EH (cell line): ENCODE data around the gene ACTL8.

ENCODE experiments used
- DNase-seq: peaks from one replicate; pipeline ENCODE4 v3.0.0-alpha.2; 2015; ENCODE audit warnings: low read depth

The ACTL8 gene

DNA sequence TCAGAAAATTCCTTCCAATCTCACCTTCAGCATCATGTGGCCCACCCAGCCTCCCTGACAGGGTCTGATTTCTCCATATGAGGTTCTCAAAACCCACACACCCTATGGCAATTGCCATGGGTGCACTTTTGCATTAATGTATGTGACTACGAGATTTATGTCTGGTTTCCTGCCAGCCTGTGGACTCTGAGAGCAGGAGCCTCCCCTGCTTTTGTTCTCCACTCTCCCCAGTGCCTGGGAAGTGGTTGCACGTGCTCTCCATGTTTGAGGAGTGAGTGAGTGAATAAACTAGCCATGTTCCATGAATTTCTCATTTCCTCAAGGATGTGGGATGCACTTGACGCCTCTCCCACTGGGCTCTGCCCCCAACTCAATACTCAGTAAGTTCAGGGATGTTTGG, 91.2 kb downstream of the ACTL8 start:
- DNase-seq, result no peak

DNA sequence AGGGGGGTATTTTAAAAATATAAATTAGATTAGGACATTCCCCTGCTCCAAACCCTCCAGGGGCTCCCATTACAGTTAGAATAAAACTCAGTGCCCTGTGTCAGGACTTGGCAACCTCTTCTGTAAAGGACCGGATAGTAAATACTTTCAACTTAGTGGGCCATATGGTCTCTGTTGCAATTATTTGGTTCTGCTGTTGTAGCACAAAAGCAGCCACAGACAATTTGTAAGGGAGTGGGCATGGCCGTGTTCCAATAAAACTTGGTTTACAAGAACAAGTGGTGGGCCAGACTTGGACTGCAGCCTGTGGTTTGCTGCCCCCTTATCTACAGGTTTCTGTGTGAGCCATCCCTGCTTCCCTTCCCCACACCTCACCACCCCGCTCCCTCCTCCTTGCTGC, 92.0 kb downstream of the ACTL8 start:
- no peak for DNase-seq

DNA sequence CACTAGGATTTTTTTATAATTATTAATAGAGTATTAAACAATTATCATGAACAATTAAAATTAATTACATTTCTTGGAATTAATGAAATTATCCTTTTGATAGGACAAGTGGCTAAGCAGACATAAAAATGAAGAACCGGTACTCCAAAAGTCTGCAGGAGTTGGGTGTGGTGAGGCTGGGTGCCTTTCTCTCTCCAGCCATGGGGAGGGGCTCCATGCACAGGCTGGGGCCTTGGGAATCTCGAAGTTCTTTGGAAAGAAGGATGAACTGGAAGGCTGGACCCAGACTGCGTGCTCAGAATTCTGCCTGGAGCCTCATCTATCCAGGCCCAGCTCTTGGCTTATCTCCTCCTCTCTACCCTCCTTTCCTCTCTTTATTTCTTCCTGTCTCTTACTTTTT, 94.1 kb downstream of the ACTL8 start:
- DNase-seq, result peak; percentile 48

DNA sequence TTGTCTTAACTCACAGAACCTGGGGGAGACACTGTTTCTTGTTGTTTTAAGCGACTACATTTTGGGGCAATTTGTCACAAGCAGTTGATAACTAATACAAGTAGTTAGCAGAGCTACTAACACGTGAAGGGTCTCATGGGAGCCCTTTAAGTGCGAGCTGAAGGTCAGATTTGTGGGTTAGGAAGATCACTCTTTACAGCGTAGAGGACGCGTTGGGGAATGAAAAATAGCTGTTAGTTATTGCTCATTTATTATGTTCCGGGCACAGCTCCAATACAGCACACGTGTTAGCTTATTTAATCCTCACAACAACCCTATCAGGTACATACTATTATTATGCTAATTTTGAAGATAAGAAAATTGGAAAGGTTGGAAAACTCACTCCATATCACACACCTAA, 95.9 kb downstream of the ACTL8 start:
- DNase-seq, result no peak

DNA sequence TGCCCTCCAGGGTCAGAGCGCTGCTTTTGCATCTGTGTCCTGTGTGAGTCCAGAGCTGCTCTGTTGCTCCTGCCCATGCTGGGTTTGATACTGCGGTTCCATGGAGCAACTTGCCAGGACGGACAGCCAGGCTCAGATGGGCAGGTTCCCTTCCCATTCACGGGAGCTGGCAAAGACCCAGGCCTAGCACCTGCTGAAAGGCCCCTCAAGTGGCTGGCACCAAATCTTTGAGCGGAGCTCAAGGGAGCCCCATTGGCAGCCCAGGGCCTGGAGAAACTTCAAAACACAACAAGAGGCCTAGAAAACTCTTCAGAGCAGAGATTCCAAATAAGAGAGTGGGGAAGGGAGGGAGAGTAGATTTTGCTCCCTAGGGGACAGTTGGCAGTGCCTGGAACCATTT, 97.2 kb downstream of the ACTL8 start:
- no peak for DNase-seq

DNA sequence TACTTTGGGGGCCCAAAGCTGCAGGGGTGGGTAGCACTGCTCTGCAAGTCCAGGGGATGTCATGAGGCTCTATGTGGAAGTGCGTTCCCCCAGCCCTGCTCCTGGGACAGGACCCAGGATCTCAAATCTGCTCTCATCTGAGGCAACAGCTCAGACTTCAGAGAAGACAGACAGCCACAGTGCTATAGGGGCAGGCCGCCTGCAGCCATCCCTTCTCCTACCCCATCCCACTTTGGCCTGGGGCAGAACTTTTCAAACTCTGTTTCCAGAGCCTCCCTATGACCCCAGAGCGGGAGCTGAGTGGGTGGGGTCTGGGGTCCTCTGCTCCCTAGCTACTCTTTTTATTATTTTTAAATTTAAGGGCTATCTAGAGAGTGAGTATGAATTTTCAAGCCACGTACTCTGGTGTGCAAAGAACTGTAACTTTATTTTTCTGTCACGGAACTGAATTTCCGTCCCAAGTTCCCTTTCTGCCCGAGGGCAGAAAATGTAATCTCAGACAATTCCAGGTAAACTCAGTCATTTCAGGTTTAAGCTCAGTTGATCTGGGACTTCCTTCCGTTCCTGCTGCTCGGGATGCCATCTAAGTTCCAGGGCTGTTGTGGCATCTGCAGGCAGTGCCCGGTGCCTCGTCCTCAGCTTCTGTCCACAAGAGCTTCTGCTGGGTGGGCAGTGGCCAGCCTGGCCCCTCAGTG, 98.3 kb downstream of the ACTL8 start:
- no peak for DNase-seq

DNA sequence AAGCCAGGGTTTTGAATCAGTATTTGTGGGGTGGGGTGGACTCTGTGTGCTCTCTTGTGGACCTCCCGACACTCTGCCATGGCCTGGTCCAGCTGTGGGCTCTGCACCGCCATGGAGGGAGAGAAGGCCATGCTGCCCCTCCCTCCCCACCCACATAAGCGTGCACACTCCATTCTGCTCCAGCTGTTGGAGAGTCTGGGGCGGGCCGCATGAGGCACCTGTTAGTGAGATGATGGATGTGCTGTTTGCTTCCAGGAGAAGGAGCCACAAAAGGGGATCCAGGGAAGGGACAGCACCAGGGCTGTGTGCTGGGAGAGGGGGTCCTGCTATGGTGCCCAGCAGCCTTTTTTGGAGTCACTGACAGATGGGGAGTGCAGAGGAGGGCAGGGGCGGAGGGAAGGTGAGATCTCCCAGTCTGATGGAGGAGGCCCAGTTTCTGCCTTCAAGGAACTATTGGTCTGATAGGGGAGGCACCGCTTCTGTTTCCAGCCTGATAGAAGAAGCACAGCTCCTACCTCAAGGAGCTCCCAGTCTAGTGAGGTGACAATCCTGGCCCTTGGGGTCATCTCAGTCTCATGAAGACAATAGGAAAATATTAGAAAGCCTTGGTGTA, 101.5 kb downstream of the ACTL8 start:
- DNase-seq, result no peak

DNA sequence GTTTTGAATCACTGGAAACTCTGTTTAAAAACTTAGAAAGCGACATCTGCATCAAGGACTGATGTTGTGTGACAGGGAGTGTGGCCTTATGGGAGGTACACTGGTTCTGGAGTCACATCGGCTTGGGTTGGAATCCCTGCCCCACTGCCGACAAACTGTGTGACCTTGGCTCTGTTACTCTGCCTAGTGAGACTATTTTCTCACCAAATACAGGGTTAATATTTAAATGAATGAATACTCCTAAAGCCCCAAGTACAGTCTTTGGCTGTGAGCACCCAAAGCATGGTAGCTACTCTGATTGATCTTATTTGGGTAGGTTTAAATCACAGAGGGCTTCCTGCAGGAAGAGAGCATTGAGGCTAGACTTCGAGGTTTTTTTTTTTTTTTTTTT, 102.0 kb downstream of the ACTL8 start:
- DNase-seq, result no peak

DNA sequence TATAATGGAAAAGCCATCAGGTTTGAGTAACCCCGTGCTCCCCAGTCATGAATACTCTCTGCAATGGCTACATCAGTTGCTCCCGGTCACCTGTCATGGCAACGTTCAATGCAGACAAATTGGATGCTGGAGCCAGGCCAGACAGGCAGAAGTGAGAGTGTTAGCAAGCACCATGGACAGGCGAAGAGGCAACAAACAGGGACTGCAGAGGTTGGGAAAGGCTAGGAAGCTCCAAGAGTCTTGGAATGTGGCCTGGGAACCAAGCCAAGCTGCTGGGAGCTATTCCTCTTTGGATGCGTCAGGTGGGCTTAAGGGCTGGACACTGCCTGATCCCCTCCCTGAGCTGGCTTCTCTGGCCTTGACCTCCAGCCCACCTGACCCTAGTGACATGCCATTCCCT, 102.9 kb downstream of the ACTL8 start:
- peak; percentile 46 for DNase-seq

DNA sequence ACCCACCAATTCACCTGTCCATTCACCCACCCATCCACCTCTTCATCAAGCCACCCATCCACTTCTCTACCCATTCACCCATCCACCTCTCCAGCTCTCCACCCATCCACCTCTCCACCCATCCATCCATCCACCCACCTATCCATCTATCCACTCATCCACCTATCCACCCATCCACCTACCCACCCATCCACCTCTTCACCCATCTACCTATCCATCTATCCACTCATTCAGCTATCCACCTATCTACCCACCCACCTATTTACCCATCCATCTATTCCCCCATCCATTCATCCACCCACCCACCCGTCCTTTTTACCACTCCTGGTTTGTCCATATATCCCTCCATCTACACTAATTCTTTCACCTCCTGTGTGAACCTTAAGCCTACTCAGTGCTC, 105.7 kb downstream of the ACTL8 start:
- no peak for DNase-seq

DNA sequence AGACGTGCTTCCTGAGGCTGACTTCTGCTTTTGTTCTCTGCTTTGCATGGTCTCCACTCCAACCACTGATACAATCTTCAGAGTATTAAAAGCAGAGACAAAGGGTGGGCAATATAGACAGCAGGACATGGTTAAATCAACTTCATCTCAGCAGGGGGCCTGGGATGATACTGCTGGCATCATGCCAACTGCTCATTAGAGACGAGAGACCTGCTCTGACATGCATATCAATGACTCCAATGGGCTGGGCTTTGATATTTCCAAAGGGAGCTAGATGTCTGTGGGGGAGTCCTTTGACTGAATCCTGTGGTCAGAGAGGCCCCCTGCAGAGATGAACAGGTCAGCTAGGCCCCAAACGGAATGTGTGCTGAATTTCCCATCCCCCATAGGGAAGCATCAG, 106.6 kb downstream of the ACTL8 start:
- peak; percentile 54 for DNase-seq

DNA sequence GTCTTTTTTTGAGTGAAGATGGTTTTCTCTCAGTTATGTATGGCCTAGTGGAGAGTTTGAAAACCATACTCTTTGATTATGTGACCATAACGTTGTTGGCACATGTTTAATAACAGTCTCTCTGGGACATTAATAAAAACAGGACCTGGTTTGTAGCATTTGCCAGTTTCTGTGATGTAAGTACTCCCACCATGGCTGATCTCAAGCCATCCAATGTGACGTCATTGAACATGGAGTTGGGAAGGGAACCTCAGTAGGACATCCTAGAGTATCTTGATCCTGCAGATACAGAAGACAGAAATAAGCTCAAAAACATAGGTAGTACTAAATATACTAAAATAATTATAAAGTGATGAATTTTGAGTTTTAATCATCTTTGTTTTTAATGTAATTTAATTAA, 107.0 kb downstream of the ACTL8 start:
- DNase-seq, result no peak

DNA sequence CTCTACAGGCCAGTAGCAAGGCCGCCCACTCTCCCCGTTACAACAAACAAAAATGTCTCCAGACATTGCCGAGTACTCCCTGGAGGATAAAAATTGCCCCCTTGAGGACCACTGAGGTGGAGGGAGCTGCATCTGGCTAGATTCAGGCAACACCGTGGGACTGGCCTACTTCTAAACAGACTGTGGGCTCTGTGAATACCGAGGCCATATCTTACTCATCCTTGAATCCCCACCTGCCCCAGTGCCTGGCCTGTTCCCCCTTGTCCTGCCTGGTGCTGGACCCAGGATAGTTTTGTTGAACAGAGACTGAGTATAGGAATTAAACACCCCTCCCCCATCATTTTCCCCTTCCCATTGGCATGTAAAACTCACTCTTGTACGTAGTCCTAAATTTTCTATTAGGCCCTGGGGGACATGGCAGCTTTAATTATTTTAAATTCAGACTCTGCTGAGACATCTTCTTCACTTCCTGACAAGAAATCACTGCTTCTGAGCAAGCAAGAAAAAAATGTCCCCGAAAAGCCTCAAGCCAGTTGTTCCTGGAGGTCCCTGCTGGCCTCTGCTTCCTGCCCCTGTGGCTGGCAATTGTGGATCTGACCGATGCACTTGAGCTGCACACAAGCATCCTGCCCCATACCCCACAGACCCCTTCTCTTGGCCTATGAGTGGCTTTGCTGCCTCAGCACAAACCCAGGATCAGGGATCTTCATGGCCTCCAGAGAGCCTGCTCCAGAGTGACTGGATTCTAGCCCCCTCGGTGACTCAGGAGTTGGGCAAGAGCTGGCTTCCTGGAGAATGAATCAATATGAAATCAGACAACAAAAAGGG, 111.0 kb downstream of the ACTL8 start:
- DNase-seq, result peak; percentile 95

DNA sequence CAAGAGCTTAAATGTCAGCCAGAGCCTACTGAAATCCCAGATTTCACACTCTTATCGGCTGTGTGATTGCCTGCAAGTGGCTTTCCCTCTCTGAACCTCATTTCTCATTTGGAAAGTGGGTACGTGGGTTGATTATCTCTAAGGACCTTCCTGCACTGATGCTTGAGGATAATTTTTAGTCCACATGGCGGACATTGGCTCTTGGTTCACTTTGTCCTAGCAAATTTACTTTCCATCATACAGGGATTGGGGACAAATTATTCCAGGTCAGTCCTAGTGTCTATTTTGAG, 111.6 kb downstream of the ACTL8 start:
- DNase-seq, result no peak

DNA sequence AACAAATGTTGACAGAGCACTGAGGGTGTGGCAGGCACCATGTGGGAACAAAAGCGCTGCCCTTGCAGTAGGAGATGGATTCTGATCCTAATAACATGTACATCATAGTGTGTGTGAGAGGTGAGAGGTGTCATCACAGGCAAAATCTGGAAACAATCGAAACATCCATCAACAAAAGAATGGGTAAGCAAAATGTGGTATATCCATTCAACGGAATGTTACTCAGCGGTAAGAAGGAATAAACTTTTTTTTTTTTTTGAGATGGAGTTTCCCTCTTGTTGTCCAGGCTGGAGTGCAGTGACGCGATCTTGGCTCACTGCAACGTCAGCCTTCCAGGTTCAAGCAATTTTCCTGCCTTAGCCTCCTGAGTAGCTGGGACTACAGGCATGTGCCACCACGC, 112.3 kb downstream of the ACTL8 start:
- DNase-seq, result no peak

DNA sequence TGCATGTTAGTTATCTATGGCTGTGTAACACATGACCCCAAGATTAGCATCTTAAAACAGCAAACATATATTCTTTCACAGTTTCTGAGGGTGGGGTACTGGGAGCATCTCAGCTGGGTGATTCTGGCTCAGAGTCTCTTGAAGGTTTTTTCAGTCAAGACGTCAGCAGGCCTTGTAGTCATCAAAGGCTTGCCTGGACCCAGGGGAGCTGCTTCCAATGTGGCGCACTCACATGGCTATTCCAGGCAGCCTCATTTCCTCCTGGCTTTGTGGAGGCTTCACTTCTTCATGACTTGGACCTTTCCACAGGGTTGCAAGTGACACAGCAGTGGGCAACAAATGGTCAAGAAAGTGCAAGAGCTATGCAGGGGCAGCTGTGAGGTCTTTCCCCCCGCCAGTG, 114.7 kb downstream of the ACTL8 start:
- peak; percentile 49 for DNase-seq

DNA sequence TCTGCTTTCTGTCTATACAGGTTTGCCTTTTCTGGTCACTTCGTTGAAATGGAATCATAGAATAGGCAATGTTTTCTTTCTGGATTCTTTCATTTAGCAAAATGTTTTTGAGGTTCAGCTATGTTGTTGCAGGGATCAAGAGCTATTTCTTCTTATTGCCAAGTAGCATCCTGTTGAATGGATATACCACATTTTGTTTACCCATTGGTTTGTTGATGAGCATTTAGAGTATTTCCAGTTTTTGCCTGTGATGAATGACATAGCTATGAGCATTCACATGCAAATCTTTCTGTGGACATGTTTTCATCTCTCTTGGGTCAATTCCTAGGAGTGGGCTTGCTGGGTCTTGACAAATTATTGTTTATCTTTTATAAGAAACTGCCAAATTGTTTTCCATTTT, 115.5 kb downstream of the ACTL8 start:
- DNase-seq, result no peak

DNA sequence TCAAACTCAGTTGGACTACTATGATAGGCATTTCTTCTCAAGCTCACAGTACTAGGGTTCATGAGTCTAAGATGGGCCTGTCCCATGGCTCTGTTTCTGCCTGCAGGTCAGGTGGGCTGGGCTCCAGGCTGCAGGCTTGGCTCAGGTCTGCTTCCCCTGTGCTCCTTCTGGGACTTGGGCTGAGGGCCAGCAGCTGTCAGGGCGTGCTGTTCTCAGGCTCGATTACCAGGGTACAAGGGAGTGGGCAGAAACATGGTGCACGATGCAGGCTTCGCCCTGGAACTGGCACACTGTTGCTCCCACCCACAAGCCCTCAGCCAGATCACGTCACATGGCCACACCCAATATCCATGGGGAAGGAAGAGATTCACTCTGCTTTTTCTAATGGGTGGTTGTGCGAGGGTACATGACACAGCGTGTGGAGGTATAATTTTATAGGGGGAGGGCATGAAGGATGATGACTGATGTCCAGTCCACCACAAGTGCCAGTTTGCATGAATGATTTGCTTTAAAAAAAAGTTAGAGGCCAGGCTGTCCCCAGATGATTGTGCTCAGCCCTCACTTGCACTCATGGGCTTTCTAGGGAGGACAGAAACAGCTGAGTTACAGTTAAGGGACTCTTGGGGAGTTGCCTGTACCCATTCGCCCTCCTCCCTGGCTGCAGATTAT, 118.0 kb downstream of the ACTL8 start:
- no peak for DNase-seq

DNA sequence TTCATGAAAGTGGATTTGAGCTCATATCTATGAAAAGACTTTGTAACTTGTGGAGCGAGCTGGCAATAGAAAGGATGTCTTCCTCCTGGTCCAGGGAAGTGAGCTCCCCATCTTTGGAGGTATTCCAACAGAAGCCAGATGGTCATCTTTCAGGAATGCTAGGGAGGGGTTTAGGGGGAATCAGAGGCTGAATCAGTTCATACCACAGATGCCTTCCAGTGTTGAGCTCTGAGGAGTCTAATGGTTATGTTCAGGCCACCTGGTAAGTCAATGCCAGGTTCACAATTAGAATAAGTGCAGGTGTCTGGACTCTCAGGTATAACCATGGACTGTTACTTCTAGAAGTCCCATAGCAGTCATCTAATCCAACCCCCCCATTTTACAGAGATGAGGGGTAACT, 119.1 kb downstream of the ACTL8 start:
- peak; percentile 98 for DNase-seq

DNA sequence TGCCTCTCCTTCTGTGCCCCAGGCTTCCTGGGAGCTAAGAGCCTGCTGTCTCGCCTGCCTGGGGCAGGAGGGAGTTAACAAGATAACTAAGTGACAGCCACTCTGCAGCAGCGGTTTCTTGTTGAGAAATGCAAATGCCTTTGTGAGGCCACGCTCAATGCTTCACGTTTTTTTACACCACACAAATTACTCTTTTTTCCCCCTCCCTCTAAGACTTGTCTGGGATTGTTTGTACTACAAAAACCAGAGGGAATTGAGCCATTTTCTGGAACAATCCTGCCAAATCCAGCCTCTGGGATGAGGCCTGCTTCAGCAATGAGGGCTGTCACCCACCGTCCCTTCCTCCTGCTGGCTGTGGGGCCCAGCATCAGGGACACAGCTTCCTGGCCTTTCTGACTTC, 119.6 kb downstream of the ACTL8 start:
- DNase-seq, result peak; percentile 97

DNA sequence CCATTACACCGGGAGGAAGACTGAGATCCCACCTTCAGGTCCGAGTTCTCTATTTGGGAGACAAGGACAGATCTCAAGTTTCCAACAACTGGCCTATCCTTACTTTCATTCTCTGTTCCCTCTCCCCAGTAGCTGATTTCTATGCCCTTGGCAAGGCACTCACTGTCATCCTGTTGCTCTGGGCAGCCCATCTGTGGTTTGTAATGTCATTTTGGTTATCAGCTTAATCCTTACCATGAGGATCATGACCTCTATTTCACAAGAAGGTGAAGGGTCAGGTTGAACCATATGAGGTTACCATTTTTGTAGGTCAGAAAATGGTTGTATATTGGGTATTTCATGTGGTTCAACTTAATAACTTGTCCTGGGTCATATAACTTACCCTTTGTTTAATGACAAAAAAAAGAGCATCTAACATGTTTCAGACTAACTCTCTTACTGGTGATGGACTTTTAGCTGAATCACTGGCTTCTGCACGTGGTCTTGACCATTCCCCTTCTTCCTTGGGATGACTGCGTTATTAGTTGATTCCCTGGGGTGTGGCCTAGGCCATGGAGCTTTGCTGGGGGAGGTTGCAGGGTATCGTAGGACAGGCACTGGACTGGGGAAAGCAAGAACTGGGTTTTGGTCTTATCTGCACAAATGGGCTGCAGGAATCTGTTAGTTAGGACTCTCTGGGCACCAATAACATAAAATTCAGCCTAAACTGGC, 120.2 kb downstream of the ACTL8 start:
- DNase-seq, result peak; percentile 80

DNA sequence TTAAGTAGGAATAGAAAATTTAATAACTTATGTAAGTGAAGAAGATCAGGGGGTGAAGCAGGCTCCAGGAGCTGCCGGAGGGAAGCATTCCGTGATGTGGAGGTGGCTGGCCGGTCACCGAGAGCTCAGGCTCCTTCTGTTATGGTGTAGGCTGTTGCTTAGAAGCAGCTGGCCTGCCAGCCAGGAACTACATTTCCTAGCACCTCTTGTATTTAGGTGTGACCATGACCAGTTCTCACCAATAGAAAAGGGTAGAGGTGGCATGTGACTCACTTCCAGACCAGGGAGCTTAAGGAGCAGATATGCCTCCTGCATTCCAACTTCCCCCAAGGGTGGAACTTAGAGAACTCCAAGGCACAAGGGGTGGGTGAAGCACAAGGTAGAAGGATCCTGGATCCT, 120.7 kb downstream of the ACTL8 start:
- peak; percentile 72 for DNase-seq
